Smooth muscle cell (in vitro differentiated cells): Measurements from ENCODE around the gene HELZ2. TPM values are rescaled to one million over a fixed set of nuclear protein-coding genes. Genes with fewer than 3 reads are reported as not detected.

Experiments
- DNase-seq: peaks from one replicate; lab custom pipeline; 2025; ENCODE audit not compliant: unreplicated experiment; lab: John Stamatoyannopoulos, UW
- H2AFZ ChIP-seq: fragments of 200-600 bp; sonication (generic); 2 replicates; pipeline ENCODE4 v1.6.0; 2016; ENCODE audit warnings: antibody characterized with exemption, low read depth, mild to moderate bottlenecking
- H3F3A ChIP-seq: fragments of 200-600 bp; sonication (generic); 2 replicates; pipeline ENCODE4 v1.6.0; 2017; ENCODE audit warnings: antibody characterized with exemption, low read depth
- H3K27ac ChIP-seq: fragments of 200-600 bp; sonication (generic); 2 replicates; pipeline ENCODE4 v1.5.1; 2016; ENCODE audit warnings: low read depth, mild to moderate bottlenecking
- H3K27me3 ChIP-seq: fragments of 200-600 bp; sonication (generic); 2 replicates; pipeline ENCODE4 v1.6.1; 2016; ENCODE audit warnings: low read depth, mild to moderate bottlenecking
- H3K36me3 ChIP-seq: fragments of 200-600 bp; sonication (generic); 2 replicates; pipeline ENCODE4 v1.5.1; 2016; ENCODE audit warnings: low read depth
- H3K4me1 ChIP-seq: fragments of 200-600 bp; sonication (generic); 2 replicates; pipeline ENCODE4 v1.5.1; 2016; ENCODE audit warnings: low read depth
- H3K4me2 ChIP-seq: fragments of 200-600 bp; sonication (generic); 2 replicates; pipeline ENCODE4 v1.6.0; 2016; ENCODE audit warnings: mild to moderate bottlenecking
- H3K4me3 ChIP-seq: fragments of 200-600 bp; sonication (generic); 2 replicates; pipeline ENCODE4 v1.5.1; 2016; ENCODE audit warnings: mild to moderate bottlenecking
- H3K79me2 ChIP-seq: fragments of 200-600 bp; sonication (generic); 2 replicates; pipeline ENCODE4 v1.6.0; 2016; ENCODE audit warnings: low read depth, mild to moderate bottlenecking
- H3K9ac ChIP-seq: fragments of 200-600 bp; sonication (generic); 2 replicates; pipeline ENCODE4 v1.6.0; 2016; ENCODE audit warnings: low read depth
- H3K9me3 ChIP-seq: fragments of 200-600 bp; sonication (generic); replicated peaks from 2 replicates; pipeline ENCODE4 v1.5.1; 2016; ENCODE audit warnings: low read depth
- H4K20me1 ChIP-seq: fragments of 200-600 bp; sonication (generic); 2 replicates; pipeline ENCODE4 v1.6.0; 2016; ENCODE audit warnings: low read depth
- WGBS: methylation state at CpG from one replicate; pipeline ENCODE4 v1.1.7; 2016; ENCODE audit warnings: low lambda C conversion rate; 5-methylcytosine and 5-hydroxymethylcytosine counted together
- polyA plus RNA-seq: library from polyadenylated mRNA; unstranded; fragments of >200 nt; fragmentation: Nextera tagmentation; extraction: Ambion mirVana; gene quantifications from 2 replicates; pipeline ENCODE4 v1.2.1, GENCODE V29; 2016
- total RNA-seq: library from RNA; depleted of rRNA; stranded (reverse); fragments of >200 nt; gene quantifications from 2 replicates; pipeline ENCODE4 v1.2.3, GENCODE V29; 2014
- TF ChIP-seq, protein P1 (sequence below): fragments of 200-600 bp; sonication (generic); IDR thresholded peaks from 2 replicates; pipeline ENCODE4 v1.5.1; 2017; ENCODE audit warnings: borderline replicate concordance, mild to moderate bottlenecking, antibody characterized with exemption; ENCODE audit not compliant: insufficient read depth, poor library complexity, severe bottlenecking

Gene HELZ2
- total and polyA plus RNA-seq, 2 experiments from 2014 or later, result 3.0 to 13.8 TPM

DNA sequence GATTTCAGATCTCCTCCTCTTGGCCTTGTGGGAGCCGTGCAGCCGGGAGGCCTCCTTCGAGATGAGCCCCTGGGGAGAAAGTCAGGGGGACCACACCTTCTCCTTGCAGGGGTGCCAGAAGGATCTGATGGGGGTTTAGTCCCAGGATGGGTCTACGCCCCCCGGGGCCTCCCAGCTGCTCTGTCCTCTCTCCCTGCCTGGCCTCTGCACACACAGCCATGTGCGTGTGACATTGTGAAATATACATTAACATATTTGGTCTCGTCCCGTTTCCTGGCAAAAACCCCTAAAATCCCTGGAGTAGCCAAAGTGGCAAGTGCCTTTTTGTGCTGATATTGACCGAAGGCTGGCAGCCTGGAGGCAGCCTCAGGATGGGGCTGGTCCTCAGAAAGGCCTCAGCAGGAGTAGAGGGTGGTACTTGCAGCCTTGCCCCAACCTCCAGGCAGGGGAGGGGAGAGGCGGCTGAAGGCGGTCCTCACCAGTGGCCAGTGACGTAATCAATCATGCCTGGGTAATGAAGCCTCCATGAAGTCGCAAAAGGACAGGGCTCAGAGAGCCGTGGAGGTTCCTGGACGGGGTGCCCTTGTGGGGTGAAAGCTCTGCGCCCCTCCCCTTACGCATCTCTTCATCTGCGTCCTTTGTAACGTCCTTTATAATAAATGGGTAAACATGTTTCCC, 5.1 kb upstream of the HELZ2 start:
- H3F3A ChIP-seq, result no peaks in the 10 kb centered on the region
- no peak overlapping the region for H3K4me2 ChIP-seq
- H3K4me3 ChIP-seq, result no peak overlapping the region
- H3K9me3 ChIP-seq, result no peaks in the 10 kb centered on the region
- no peak overlapping the region for H2AFZ ChIP-seq
- H3K27me3 ChIP-seq, result no peaks in the 10 kb centered on the region
- TF ChIP-seq, protein P1, sequence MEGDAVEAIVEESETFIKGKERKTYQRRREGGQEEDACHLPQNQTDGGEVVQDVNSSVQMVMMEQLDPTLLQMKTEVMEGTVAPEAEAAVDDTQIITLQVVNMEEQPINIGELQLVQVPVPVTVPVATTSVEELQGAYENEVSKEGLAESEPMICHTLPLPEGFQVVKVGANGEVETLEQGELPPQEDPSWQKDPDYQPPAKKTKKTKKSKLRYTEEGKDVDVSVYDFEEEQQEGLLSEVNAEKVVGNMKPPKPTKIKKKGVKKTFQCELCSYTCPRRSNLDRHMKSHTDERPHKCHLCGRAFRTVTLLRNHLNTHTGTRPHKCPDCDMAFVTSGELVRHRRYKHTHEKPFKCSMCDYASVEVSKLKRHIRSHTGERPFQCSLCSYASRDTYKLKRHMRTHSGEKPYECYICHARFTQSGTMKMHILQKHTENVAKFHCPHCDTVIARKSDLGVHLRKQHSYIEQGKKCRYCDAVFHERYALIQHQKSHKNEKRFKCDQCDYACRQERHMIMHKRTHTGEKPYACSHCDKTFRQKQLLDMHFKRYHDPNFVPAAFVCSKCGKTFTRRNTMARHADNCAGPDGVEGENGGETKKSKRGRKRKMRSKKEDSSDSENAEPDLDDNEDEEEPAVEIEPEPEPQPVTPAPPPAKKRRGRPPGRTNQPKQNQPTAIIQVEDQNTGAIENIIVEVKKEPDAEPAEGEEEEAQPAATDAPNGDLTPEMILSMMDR, result no peak
- no peak for DNase-seq
- no peaks in the 10 kb centered on the region for H3K36me3 ChIP-seq
- H3K79me2 ChIP-seq, result no peaks in the 10 kb centered on the region
- no peak overlapping the region for H3K27ac ChIP-seq
- 89% methylated on average over 19 of the region's 19 CpGs for WGBS
- H3K4me1 ChIP-seq, result no peaks in the 10 kb centered on the region
- H3K9ac ChIP-seq, result no peak overlapping the region
- H4K20me1 ChIP-seq, result no peaks in the 10 kb centered on the region

DNA sequence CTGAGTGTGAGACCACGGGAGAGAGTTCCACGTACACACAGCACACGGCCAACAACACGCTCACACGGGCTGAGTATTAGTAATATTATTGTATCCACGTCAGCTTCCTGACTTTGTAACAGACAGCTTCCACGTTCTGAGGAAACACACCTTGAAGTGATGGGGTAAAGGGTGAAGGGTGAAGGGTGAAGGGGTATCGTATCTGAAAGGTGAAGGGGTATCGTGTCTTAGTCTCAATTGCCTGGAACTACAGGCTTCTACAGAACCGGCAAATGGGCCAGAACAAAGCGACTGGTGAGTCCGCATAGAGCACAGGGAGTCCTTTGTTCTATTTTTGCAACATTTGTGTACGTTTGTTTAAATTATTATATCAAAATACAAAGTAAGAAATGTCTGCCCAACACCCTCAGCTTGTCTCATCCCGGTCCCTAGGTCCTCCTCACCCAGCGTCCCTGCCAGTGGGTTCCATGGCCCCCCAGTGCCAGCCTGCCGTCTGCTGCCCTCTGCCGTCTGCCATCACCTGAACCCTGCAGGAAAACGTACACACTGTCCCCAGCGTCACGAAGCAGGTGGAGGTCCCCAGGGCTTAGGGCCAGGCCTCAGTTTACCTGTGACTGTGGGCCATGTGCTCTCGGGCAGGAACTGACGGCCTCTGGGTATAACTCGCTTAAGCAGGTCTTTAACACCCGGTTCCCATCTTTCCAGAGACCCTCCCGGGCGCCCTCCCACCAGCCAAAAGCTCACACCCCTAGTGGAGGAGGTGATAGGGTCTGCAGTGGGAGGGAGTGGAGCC, 4.4 kb upstream of the HELZ2 start:
- H3K4me2 ChIP-seq, result no peak overlapping the region
- no peaks in the 10 kb centered on the region for H4K20me1 ChIP-seq
- H3K4me3 ChIP-seq, result no peak overlapping the region
- no peaks in the 10 kb centered on the region for H3K36me3 ChIP-seq
- H3K9ac ChIP-seq, result no peak overlapping the region
- TF ChIP-seq, protein P1, result no peak
- WGBS, result 91% methylated on average over 26 of the region's 26 CpGs
- no peaks in the 10 kb centered on the region for H3K79me2 ChIP-seq
- H3K9me3 ChIP-seq, result no peaks in the 10 kb centered on the region
- H2AFZ ChIP-seq, result no peak overlapping the region
- H3K27ac ChIP-seq, result no peak overlapping the region
- H3K27me3 ChIP-seq, result no peaks in the 10 kb centered on the region
- peaks cover 1% of the 10 kb centered on the region for H3K4me1 ChIP-seq
- no peak for DNase-seq
- H3F3A ChIP-seq, result no peaks in the 10 kb centered on the region

GRCh38 chr20:63577317-63577894, 3.4 kb upstream of the HELZ2 start:
- Histone ChIP-seq H3F3A (no peaks in the 10 kb centered on the region), H3K4me3 (no peak overlapping the region), H3K27me3 (no peaks in the 10 kb centered on the region), H3K27ac (no peak overlapping the region), H3K79me2 (no peaks in the 10 kb centered on the region), H3K36me3 (no peaks in the 10 kb centered on the region), H3K9me3 (no peaks in the 10 kb centered on the region), H2AFZ (no peak overlapping the region), H3K4me2 (no peak overlapping the region), H3K4me1 (peaks cover 4% of the 10 kb centered on the region), H3K9ac (no peak overlapping the region), H4K20me1 (no peaks in the 10 kb centered on the region)
- TF ChIP-seq, protein P1, result no peak
- WGBS, result 96% methylated on average over 19 of the region's 19 CpGs
- no peak for DNase-seq
